Mesenchymal stem cell (in vitro differentiated cells and primary cell): ENCODE data around the gene VAV2.

Experiments
- DNase-seq: peaks from one replicate; pipeline ENCODE4 v3.0.0-alpha.2; 2013
- H2AFZ ChIP-seq: one replicate; pipeline ENCODE4 v1.6.1; 2013; ENCODE audit warnings: low read depth, mild to moderate bottlenecking, control low read depth, inconsistent platforms, low read length, moderate library complexity
- H2AK5ac ChIP-seq: 2 replicates; pipeline ENCODE4 v1.6.1; 2013; ENCODE audit warnings: low read length, moderate library complexity, mild to moderate bottlenecking, inconsistent platforms; ENCODE audit not compliant: severe bottlenecking
- H2BK120ac ChIP-seq: one replicate; pipeline ENCODE4 v1.6.1; 2013; ENCODE audit warnings: low read depth, mild to moderate bottlenecking, inconsistent platforms, low read length, moderate library complexity
- H2BK12ac ChIP-seq, 2 experiments: one replicate each; pipeline ENCODE4 v1.6.1; 2013; ENCODE audit warnings: inconsistent platforms in 2 of 2, low read length in 2 of 2, mild to moderate bottlenecking in 2 of 2, moderate library complexity in 2 of 2, control low read depth in 1 of 2
- H2BK15ac ChIP-seq: one replicate; pipeline ENCODE4 v1.6.1; 2013; ENCODE audit warnings: mild to moderate bottlenecking, low read depth, inconsistent platforms; ENCODE audit not compliant: poor library complexity, severe bottlenecking
- H2BK5ac ChIP-seq: 2 replicates; pipeline ENCODE4 v1.6.1; 2013; ENCODE audit warnings: low read depth, mild to moderate bottlenecking, low read length, control low read depth, inconsistent platforms; ENCODE audit not compliant: poor library complexity, severe bottlenecking
- H3K14ac ChIP-seq, 2 experiments: one replicate each; pipeline ENCODE4 v1.6.1; 2013; ENCODE audit warnings: inconsistent platforms in 2 of 2, low read length in 2 of 2, control low read depth in 1 of 2, mild to moderate bottlenecking in 1 of 2, moderate library complexity in 1 of 2
- H3K18ac ChIP-seq, 2 experiments: one replicate each; pipeline ENCODE4 v1.6.1; 2013; ENCODE audit warnings: inconsistent platforms in 2 of 2, low read length in 2 of 2, control low read depth in 1 of 2, low read depth in 1 of 2, mild to moderate bottlenecking in 1 of 2
- H3K23ac ChIP-seq, 2 experiments: one replicate each; pipeline ENCODE4 v1.6.1; 2013; ENCODE audit warnings: inconsistent platforms in 2 of 2, low read length in 2 of 2, mild to moderate bottlenecking in 2 of 2, moderate library complexity in 2 of 2, control low read depth in 1 of 2
- H3K27ac ChIP-seq: 2 replicates; pipeline ENCODE4 v1.5.1; 2013; ENCODE audit warnings: mild to moderate bottlenecking, moderate library complexity, low read length, control low read depth, inconsistent platforms; ENCODE audit not compliant: poor library complexity, severe bottlenecking
- H3K27me3 ChIP-seq, 2 experiments: 2 replicates each; pipeline versions ENCODE4 v1.6.1 to v1.7.0; 2013; ENCODE audit warnings: low read length in 2 of 2, mild to moderate bottlenecking in 2 of 2, moderate library complexity in 2 of 2, control low read depth in 1 of 2, inconsistent platforms in 1 of 2; ENCODE audit not compliant: control insufficient read depth in 1 of 2, insufficient read depth in 1 of 2
- H3K36me3 ChIP-seq, 2 experiments: 2 replicates each; pipeline versions ENCODE4 v1.6.1 to v1.7.0; 2013; ENCODE audit warnings: low read length in 2 of 2, control low read depth in 1 of 2, inconsistent platforms in 1 of 2, low read depth in 1 of 2, mild to moderate bottlenecking in 1 of 2; ENCODE audit not compliant: insufficient read depth in 2 of 2, control insufficient read depth in 1 of 2
- H3K4ac ChIP-seq, 2 experiments: one replicate each; pipeline ENCODE4 v1.6.1; 2013; ENCODE audit warnings: inconsistent platforms in 2 of 2, low read length in 2 of 2, mild to moderate bottlenecking in 2 of 2, moderate library complexity in 2 of 2, control low read depth in 1 of 2, low read depth in 1 of 2
- H3K4me1 ChIP-seq: 2 replicates; pipeline ENCODE4 v1.6.1; 2013; ENCODE audit warnings: low read depth, low read length, control low read depth; ENCODE audit not compliant: control insufficient read depth, insufficient read depth
- H3K4me2 ChIP-seq: 2 replicates; pipeline ENCODE4 v1.6.1; 2013; ENCODE audit warnings: low read length, mild to moderate bottlenecking, inconsistent platforms; ENCODE audit not compliant: poor library complexity, severe bottlenecking
- H3K4me3 ChIP-seq, 2 experiments: 2 replicates each; pipeline versions ENCODE4 v1.5.1 to v1.7.0; 2013; ENCODE audit warnings: low read length in 2 of 2, mild to moderate bottlenecking in 2 of 2, control low read depth in 1 of 2, low read depth in 1 of 2; ENCODE audit not compliant: insufficient read depth in 1 of 2
- H3K79me1 ChIP-seq: replicated peaks from 2 replicates; pipeline ENCODE4 v1.6.1; 2013; ENCODE audit warnings: mild to moderate bottlenecking, control low read depth, low read length, inconsistent platforms; ENCODE audit not compliant: poor library complexity, severe bottlenecking
- H3K9ac ChIP-seq: 2 replicates; pipeline ENCODE4 v1.7.0; 2013; ENCODE audit warnings: mild to moderate bottlenecking, low read length, moderate library complexity
- H3K9me3 ChIP-seq: 2 replicates; pipeline ENCODE4 v1.7.0; 2013; ENCODE audit warnings: mild to moderate bottlenecking, low read length; ENCODE audit not compliant: control insufficient read depth
- H4K8ac ChIP-seq: one replicate; pipeline ENCODE4 v1.6.1; 2013; ENCODE audit warnings: inconsistent platforms, mild to moderate bottlenecking, low read length, moderate library complexity
- H4K91ac ChIP-seq: one replicate; pipeline ENCODE4 v1.6.1; 2013; ENCODE audit warnings: mild to moderate bottlenecking, low read length, inconsistent platforms
- WGBS: methylation state at CpG from one replicate; pipeline ENCODE4 v1.1.7; 2013; ENCODE audit warnings: mixed read lengths; 5-methylcytosine and 5-hydroxymethylcytosine counted together

VAV2 gene

GRCh38 chr9:133713150-133713959 lies 278.8 kb downstream of the VAV2 start:
- WGBS: 86% methylated on average over 25 of the region's 25 CpGs
- H3K9me3 ChIP-seq: no peaks in the 10 kb centered on the region

DNA sequence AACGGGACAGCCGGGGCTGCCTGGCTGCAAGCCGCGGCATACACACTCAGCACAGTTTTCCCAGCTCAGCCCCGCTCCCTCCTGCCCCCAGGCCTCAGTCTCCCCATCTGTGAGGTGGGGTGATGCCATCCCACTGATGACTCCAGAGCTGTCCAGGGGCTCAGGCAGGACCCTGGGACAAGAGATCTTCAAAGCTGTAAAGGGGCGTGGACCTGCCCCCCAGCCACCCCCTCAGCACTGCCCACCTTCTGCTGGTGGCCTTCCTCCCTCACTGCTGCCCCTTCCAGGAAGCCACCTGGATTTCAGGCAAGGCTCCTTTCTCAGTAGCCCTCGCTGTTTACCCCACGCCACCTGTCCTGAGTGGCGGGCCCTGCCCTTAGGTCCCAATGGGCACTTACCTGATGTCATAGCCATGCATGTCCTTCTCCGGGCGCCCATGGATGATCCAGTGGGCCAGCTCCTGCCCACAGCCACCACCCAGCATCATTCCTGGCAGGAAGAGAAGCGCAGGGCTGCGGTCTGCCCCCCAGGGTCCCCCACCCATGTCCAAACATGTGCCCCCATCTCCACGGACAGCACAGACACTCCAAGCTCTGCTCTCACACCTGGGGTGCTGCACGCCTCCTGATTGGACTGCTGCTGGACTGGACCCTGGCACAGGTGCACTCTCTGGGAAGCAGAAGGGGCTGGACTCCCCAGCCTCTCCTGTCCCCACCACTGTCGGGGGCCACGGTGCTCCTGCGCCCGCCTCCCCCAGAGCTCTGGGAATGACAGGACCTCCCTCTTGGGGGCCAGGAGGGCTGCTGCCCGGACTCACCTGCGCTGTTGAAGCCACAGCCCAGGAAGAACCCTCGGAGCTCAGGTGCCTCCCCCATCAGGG lies 279.7 kb downstream of the VAV2 start:
- peak overlapping the region; percentile 26 for H2BK15ac ChIP-seq
- H3K27me3 ChIP-seq: no peaks in the 10 kb centered on the region
- H2BK5ac ChIP-seq: no peak overlapping the region
- 82% methylated on average over 22 of the region's 22 CpGs for WGBS
- H2BK120ac ChIP-seq: peak overlapping the region; percentile 97
- H2AFZ ChIP-seq: no peak overlapping the region
- H3K79me1 ChIP-seq: no peaks in the 10 kb centered on the region
- peak overlapping the region; percentile 98 for H4K8ac ChIP-seq
- H2BK12ac ChIP-seq: peak overlapping the region; percentile 29 to 100
- peak overlapping the region; percentile 97 for H3K4ac ChIP-seq
- peaks cover 67% of the 10 kb centered on the region for H3K4me1 ChIP-seq
- no peak for DNase-seq
- H3K4me2 ChIP-seq: no peak overlapping the region
- H3K9ac ChIP-seq: no peak overlapping the region
- no peak overlapping the region for H3K23ac ChIP-seq
- peak overlapping the region; percentile 99 for H4K91ac ChIP-seq
- peak overlapping the region; percentile 25 for H3K27ac ChIP-seq
- peak overlapping the region; percentile 2 for H2AK5ac ChIP-seq
- H3K18ac ChIP-seq: peak overlapping the region; percentile 86 to 97
- peak overlapping the region in 1 of 2 experiments; percentile 45 for H3K14ac ChIP-seq
- no peaks in the 10 kb centered on the region for H3K9me3 ChIP-seq
- H3K4me3 ChIP-seq: no peak overlapping the region
- H3K36me3 ChIP-seq: no peaks in the 10 kb centered on the region

More at GRCh38 chr9:133713150-133713959, 278.8 kb downstream of the VAV2 start:
- Histone ChIP-seq H2BK120ac (peak overlapping the region; percentile 75), H2BK15ac (peak overlapping the region; percentile 44), H2BK5ac (no peak overlapping the region), H3K4me3 (no peak overlapping the region), H3K36me3 (no peaks in the 10 kb centered on the region), H3K4ac (peak overlapping the region; percentile 38 to 97), H3K4me2 (no peak overlapping the region), H2AK5ac (no peak overlapping the region), H4K91ac (peak overlapping the region; percentile 99), H3K18ac (peak overlapping the region; percentile 16 to 94), H2BK12ac (peak overlapping the region; percentile 11 to 100), H3K4me1 (peaks cover 66% of the 10 kb centered on the region), H3K14ac (peak overlapping the region in 1 of 2 experiments; percentile 79), H3K23ac (peak overlapping the region in 1 of 2 experiments; percentile 14), H3K27me3 (peaks cover 0 to under 1% of the 10 kb centered on the region in 2 experiments), H3K9ac (no peak overlapping the region), H2AFZ (no peak overlapping the region), H3K27ac (no peak overlapping the region), H4K8ac (peak overlapping the region; percentile 50), H3K79me1 (no peaks in the 10 kb centered on the region)
- DNase-seq: no peak
